ENCODE data around the gene ANKLE2. TPM values are rescaled to one million over a fixed set of nuclear protein-coding genes. Genes with fewer than 3 reads are reported as not detected.

Gene ANKLE2
- total RNA-seq, 4 donors from 2014 or later, result 33.1 to 61.5 (median 49.9) TPM

DNA sequence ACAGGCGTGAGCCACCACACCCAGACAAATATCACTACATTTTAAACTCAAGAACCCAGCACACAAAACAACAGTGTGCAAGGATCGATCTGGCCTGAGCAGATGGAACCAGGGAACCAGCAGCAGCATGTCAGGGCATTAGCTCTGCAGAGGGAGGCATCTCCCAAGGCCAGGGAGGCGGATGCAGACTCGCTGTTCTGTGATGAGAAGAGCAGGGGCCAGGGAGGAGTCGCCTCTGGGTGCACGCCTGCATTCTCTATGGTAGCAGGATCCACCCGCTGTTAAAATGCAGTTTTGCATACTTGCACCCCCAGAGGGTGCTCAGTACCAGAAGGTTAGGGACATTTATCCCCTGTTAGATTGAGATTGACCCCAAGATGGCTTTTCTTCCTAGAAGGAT is 33.1 kb downstream of the ANKLE2 start:
- no peaks in the 10 kb centered on the region for H3K27me3 ChIP-seq
- H3K4me3 ChIP-seq, result no peak overlapping the region
- TF ChIP-seq POLR2A (IDR thresholded peaks at IDR 0.05) (no peak), POLR2AphosphoS5 (IDR thresholded peaks at IDR 0.05) (no peak), EP300 (IDR thresholded peaks at IDR 0.05) (no peak), CTCF (IDR thresholded peaks at IDR 0.05) (no peak)
- no peaks in the 10 kb centered on the region for H3K4me1 ChIP-seq
- H3K9me3 ChIP-seq, result no peaks in the 10 kb centered on the region
- ATAC-seq, result no peak
- WGBS, 2 donors (ENCODE audit: low coverage in 1 of 2), result 92% methylated on average over 5 of the region's 7 CpGs; no CpG with 5 or more reads in 1 of the 2 donors
- H3K27ac ChIP-seq, result no peak overlapping the region
- H3K36me3 ChIP-seq, result peaks cover 0 to 98% of the 10 kb centered on the region in 2 donors

DNA sequence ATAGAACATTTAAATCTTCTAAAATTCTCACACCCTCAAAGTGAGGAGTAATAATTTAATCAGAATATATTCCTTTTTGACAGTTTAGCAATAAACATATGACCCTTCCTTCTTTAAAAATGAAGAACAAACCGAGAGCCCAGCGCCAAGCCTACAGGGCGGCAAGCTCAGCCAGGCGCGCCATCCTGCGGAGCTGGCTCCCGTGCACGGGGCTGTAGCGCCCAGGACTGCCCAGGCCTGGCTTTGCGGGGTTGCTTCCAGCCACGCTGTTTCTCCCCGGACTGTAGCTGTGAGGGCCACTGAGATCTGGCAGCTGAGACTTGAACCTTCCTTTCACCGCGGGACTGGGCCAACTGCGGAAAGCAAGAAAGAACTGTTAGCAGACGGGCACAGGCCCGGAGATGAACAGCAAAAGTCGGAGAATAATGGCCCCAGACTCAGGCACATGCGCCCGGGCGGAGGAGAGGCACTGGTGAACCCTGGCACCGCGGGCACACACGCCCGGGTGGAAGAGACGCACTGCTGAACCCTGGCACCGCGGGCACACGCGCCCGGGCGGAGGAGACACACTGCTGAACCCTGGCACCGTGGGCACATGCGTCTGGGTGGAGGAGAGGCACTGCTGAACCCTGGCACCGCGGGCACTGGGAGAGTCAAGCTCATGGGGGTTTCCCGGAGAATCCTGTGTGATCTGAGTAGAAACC is 34.4 kb downstream of the ANKLE2 start:
- H3K36me3 ChIP-seq, result peaks cover 0 to 98% of the 10 kb centered on the region in 2 donors
- WGBS, 2 donors (ENCODE audit: low coverage in 1 of 2), result 95% methylated on average over 22 of the region's 37 CpGs; no CpG with 5 or more reads in 1 of the 2 donors

GRCh38 chr12:132726386-132726785 is 35.2 kb downstream of the ANKLE2 start:
- Histone ChIP-seq H3K36me3 (peaks cover 0 to 98% of the 10 kb centered on the region in 2 donors), H3K27ac (no peak overlapping the region), H3K4me3 (no peak overlapping the region), H3K9me3 (no peaks in the 10 kb centered on the region), H3K27me3 (no peaks in the 10 kb centered on the region), H3K4me1 (no peaks in the 10 kb centered on the region)
- no peak for ATAC-seq
- 88 to 96% methylated on average over 4 to 5 of the region's 12 CpGs for WGBS, 2 donors (ENCODE audit: low coverage in 1 of 2)
- no peak for TF ChIP-seq EP300 (IDR thresholded peaks at IDR 0.05)
- TF ChIP-seq POLR2A (IDR thresholded peaks at IDR 0.05), result no peak
- no peak for TF ChIP-seq CTCF (IDR thresholded peaks at IDR 0.05)
- no peak for TF ChIP-seq POLR2AphosphoS5 (IDR thresholded peaks at IDR 0.05)

More for the DNA sequence above, 34.4 kb downstream of the ANKLE2 start:
- Histone ChIP-seq H3K27ac (no peak overlapping the region), H3K9me3 (no peaks in the 10 kb centered on the region), H3K4me1 (no peaks in the 10 kb centered on the region), H3K27me3 (no peaks in the 10 kb centered on the region), H3K4me3 (no peak overlapping the region)
- TF ChIP-seq EP300 (IDR thresholded peaks at IDR 0.05) (no peak), CTCF (IDR thresholded peaks at IDR 0.05) (no peak), POLR2A (IDR thresholded peaks at IDR 0.05) (no peak), POLR2AphosphoS5 (IDR thresholded peaks at IDR 0.05) (no peak)
- ATAC-seq, result no peak

DNA sequence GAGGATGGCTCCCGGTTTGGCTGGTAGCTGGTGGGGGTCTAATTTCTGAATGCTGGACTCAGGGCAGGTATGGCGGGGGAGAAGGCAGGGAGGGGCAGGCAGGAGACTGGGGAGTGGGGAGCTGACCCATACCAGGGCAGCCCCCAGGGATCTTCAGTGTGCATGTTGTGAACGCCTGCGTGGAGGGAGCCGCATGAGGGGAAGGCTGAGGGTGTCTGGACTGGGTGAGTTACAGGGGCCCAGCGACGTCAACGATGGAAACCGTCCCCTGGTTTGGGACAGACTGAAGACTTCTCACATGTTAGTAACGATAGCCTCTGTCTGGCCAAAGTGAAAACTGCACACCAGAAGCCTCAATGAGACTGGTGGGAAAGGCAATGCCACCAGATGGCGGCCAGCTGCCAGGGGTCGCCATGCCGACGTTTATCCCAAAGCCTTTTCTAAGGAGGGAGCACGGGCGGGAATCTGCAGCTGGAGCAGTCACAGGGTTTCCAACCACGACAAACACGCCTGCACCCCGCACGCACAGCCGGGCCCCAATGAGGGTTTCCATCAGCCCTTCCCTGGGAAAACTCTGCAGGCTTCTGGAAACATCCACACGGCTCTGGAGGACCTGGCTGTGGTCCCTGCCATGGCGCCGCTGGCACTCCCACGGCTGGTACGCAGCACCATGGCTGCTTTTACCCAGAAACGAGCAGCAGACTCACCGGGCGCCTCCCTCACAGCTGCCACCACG is 37.0 kb downstream of the ANKLE2 start:
- no peak overlapping the region for H3K27ac ChIP-seq
- H3K9me3 ChIP-seq, result no peaks in the 10 kb centered on the region
- no peaks in the 10 kb centered on the region for H3K4me1 ChIP-seq
- ATAC-seq, result no peak
- peaks cover 0 to 98% of the 10 kb centered on the region in 2 donors for H3K36me3 ChIP-seq
- H3K27me3 ChIP-seq, result no peaks in the 10 kb centered on the region
- 91% methylated on average over 6 of the region's 30 CpGs; no CpG with 5 or more reads in 1 of the 2 donors for WGBS, 2 donors (ENCODE audit: low coverage in 1 of 2)
- H3K4me3 ChIP-seq, result no peak overlapping the region
- TF ChIP-seq POLR2AphosphoS5 (IDR thresholded peaks at IDR 0.05), result no peak
- no peak for TF ChIP-seq CTCF (IDR thresholded peaks at IDR 0.05)
- no peak for TF ChIP-seq EP300 (IDR thresholded peaks at IDR 0.05)
- TF ChIP-seq POLR2A (IDR thresholded peaks at IDR 0.05), result no peak
